Cardiac fibroblast (primary cell): Measurements from ENCODE around the gene PMPCA.
A peak's percentile ranks its signal among the peaks of the same experiment; 100 is the strongest.

Source experiments
- DNase-seq, 2 donors: peaks; one replicate each; pipeline versions ENCODE4 v3.0.0 to v3.0.0-alpha.2; 2010; ENCODE audit warnings: low read depth in 2 of 2
- H3K4me3 ChIP-seq, 2 donors: replicated peaks in 1 of 2; 1 replicate in 1 of 2; 2 replicates in 1 of 2; pipeline ENCODE4 v1.5.1; 2011; ENCODE audit warnings: low read depth in 2 of 2, low read length in 2 of 2, mild to moderate bottlenecking in 2 of 2, moderate library complexity in 1 of 2
- TF ChIP-seq, protein P1 (sequence below): IDR thresholded peaks from one replicate; pipeline ENCODE4 v1.5.1; 2011; ENCODE audit warnings: low read depth, mild to moderate bottlenecking, low read length, inconsistent platforms

PMPCA gene

DNA sequence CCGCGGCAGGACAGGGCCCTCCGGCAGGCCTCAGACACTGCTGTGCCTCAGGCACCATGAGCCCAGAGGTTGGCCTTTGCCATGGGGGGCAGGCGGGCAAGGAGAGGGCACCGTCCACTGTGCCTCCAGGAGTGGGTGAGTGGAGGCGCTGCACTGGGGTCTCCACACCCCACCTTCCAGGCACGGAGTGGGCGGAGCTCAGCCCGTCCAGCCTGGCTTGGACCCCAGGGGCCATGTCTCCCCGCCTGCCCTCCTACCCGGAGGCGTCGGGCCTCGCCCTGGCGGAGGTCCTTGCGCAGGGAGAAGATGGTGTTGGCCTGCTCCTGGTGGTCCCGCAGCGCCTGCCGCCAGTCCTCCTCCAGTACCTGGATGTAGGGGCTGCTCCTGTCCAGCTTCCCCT, 40.4 kb upstream of the PMPCA start:
- no peak for DNase-seq
- TF ChIP-seq, protein P1, sequence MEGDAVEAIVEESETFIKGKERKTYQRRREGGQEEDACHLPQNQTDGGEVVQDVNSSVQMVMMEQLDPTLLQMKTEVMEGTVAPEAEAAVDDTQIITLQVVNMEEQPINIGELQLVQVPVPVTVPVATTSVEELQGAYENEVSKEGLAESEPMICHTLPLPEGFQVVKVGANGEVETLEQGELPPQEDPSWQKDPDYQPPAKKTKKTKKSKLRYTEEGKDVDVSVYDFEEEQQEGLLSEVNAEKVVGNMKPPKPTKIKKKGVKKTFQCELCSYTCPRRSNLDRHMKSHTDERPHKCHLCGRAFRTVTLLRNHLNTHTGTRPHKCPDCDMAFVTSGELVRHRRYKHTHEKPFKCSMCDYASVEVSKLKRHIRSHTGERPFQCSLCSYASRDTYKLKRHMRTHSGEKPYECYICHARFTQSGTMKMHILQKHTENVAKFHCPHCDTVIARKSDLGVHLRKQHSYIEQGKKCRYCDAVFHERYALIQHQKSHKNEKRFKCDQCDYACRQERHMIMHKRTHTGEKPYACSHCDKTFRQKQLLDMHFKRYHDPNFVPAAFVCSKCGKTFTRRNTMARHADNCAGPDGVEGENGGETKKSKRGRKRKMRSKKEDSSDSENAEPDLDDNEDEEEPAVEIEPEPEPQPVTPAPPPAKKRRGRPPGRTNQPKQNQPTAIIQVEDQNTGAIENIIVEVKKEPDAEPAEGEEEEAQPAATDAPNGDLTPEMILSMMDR: no peak
- no peak overlapping the region for H3K4me3 ChIP-seq

DNA sequence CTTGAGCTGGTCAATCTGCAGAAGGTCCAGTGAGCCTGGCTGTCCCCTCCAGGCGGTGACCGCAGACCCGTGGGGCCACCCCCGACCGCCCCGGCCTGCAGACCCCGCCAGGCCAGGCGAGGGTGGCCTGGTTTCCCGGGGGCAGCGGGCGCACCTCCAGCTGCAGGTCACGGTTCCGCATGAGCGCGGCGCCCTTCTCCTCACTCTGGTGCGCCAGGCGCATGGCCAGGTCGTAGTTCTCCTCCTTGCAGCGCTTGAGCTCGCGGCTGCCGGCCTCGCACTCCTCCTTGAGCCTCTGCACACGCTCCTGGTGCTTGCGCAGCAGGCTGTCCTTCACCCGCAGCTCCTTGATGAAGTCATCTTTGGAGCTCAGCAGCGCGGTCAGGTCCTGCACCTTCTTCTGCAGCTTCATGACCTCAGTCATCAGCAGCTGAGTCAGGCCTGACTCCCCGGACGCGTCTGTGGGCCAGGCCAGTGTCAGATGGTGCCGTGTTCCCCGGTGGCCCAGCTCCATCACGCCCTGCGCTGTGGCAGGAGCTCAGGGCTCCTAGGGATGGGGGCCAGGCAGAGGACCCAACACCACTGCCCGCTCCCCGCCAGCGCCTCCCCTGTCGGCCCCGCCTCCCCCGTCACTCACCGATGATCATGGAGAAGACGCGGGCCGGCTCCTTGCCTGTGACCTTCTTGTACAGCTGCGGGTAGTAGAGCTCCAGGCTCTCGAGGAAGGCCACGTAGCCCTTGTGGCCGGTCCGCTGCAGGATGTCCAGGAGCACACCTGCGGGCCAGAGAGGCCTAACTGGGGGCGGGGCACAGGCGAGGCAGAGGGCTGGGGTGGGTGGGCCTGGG, 39.5 kb upstream of the PMPCA start:
- peak in 1 of 2 donors; percentile 53 for DNase-seq
- TF ChIP-seq, protein P1: no peak
- H3K4me3 ChIP-seq: no peak overlapping the region

DNA sequence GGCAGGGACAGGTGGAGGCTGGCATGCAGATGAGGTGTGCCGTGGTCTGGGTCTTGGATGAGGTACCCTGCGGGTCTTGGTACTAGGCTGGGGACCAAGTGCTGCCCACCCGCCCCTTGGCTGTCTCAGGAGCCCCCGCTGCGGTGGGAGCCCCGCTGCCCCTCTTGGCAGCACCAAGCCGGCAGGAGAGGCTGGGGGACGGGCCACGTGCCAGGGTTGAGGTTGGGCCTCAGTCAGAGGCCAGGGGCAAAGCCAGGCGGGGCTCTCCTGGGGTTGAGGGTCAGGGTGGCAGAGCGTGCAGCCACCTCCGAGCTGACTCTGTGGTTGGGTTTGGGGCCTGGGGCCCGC, 39.0 kb upstream of the PMPCA start:
- H3K4me3 ChIP-seq: no peak overlapping the region
- no peak for DNase-seq
- TF ChIP-seq, protein P1: no peak

DNA sequence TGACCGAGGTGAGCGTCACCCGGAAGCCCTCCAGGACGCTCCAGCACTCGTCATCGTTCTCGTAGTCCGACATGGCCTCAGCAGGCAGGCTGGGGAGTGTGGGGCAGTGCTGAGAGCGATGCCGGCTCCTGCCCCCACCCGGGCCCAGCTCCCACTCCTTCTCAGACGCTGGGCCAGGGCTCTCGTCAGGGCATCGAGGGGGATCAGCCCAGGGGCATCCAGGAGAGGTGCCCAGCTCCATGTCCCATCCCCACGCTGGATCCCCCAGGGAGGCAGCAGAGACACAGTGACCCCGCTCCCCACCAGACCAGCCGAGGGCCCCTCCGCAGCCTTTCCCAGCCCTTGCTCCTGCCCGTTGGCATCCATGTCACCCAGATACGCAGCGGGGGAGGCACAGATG, 38.5 kb upstream of the PMPCA start:
- TF ChIP-seq, protein P1: no peak
- no peak overlapping the region for H3K4me3 ChIP-seq

DNA sequence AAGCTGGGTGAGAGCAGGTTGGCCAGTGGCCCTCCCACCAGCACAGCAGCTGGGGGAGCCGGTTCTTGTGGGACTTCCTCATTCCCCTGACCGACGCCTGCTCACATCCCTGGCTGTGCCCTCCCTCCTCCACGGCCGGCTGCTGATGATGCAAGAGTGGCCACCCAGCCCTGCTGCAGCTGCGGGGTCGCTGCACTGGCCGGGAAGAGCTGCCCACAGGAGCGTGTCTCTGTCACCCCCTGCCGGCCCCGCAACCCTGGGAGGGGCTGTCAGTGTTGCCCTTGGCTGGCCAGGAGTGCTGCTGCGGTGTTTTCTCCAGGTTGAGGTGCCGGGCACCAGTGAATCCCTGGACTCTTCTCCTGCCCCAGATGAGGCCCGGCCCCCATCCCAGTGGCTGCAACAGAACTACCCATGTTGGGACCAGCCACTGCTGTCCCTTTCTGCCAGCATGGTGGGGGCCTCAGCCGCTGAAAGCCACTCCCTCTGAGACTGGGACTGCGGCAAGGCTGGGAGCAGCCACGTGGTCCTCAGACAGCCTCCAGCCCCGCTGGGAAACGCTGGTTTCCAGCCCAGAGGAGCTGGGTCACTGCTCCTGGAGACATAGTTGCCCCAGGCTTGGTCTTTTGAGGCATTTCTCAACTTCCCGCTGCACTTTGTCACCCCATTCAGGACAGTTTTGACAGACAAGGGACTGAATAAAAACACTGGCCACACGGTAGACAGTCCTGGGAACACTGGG, 37.7 kb upstream of the PMPCA start:
- peak; percentile 69 to 80 for DNase-seq
- TF ChIP-seq, protein P1: no peak
- H3K4me3 ChIP-seq: peak overlapping the region in 1 of 2 donors; percentile 0

More for the DNA sequence above, 38.5 kb upstream of the PMPCA start:
- no peak for DNase-seq

DNA sequence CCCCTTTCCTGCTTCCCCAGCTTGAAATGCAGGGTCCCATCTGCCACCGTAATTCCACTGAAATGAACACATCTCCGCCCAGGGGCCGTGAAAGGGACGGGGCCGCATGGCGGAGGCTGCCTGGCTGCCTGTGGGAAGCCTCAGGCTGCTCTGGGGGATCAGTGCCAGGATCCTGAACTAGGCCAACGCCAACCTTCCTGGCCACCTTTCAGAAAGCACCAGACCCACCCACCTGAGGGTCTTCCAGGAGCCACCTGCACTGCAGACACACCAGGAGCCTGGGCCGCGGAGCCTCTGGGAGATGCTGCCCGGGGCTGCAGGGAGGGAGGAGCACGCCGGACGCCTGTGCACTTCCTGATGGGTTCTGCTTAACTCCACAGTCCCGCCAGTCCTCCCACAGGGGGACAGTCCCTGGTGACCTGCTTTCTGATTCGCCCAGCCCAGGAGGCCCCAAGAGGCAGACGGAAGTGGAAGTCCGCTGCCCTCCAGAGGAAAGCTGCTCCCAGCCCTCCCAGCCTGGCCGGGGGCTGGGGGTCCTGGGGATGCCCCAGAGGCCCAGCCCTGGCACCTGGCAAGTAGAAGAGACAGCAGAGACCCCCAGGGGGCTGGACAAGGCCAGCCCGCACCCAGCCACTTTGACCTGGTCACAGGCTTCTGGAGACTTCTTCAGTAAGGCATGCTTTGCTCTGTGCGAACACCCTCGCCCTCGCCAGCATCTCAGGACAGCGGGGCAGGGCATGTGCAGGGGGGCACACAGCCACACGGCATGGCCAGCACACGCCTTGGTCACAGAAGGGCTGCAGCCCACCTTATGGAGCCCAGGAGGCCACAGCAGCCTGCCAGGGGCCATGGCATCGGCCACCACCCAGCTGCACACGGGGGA, 36.9 kb upstream of the PMPCA start, which contains the start of gene CARD9:
Gene CARD9, minus strand, starts transcription at position 370 of the 883 bp plus-strand sequence. CDS start 1,591 bp downstream, outside the sequence.
- peak within 1 kb of the TSS in 1 of 2 donors; percentile 0 for H3K4me3 ChIP-seq
- DNase-seq: no peak
- TF ChIP-seq, protein P1: no peak
